Measurements from ENCODE around the gene DVL1.
A peak's percentile ranks its signal among the peaks of the same experiment; 100 is the strongest.

DVL1 gene

GRCh38 chr1:1345860-1346500 is 3.2 kb downstream of the DVL1 start:
- H3K9me3 ChIP-seq (ENCODE audit: insufficient read depth, low read depth, low read length): no peaks in the 10 kb centered on the region
- TF ChIP-seq EZH2phosphoT487 (IDR thresholded peaks at IDR 0.05; ENCODE audit: borderline replicate concordance): no peak
- TF ChIP-seq CTCF (conservative IDR thresholded peaks at IDR 0.05; ENCODE audit: low read length): no peak
- H3K9ac ChIP-seq (ENCODE audit: low read depth, low read length, poor library complexity, severe bottlenecking): peak overlapping the region; percentile 17
- peaks cover 20% of the 10 kb centered on the region for H4K20me1 ChIP-seq (ENCODE audit: insufficient read depth, low read length, poor library complexity, severe bottlenecking)
- peaks cover 18% of the 10 kb centered on the region for H3K4me1 ChIP-seq (ENCODE audit: insufficient read depth, low read length, poor library complexity, severe bottlenecking)
- H3K4me2 ChIP-seq (ENCODE audit: low read depth, low read length, poor library complexity, severe bottlenecking): peak overlapping the region; percentile 92
- no peaks in the 10 kb centered on the region for H3K9me2 ChIP-seq (replicated peaks; ENCODE audit: low read depth, low read length)
- H3K79me2 ChIP-seq (ENCODE audit: insufficient read depth, low read length): peaks cover 30% of the 10 kb centered on the region; the same call in 1 of the 2 replicates
- H3K36me3 ChIP-seq (ENCODE audit: insufficient read depth, low read length): no peaks in the 10 kb centered on the region; the same call in 1 of the 2 replicates
- no peak overlapping the region for H2AFZ ChIP-seq (ENCODE audit: low read length)
- no peak overlapping the region for H3K4me3 ChIP-seq (ENCODE audit: low read length, poor library complexity, severe bottlenecking)
- H3K27me3 ChIP-seq (ENCODE audit: insufficient read depth, low read length, poor library complexity, severe bottlenecking): no peaks in the 10 kb centered on the region
- H3F3A ChIP-seq (ENCODE audit: low read depth): no peaks in the 10 kb centered on the region

- no peak overlapping the region for H2AFZ ChIP-seq (ENCODE audit: low read length)
- H4K20me1 ChIP-seq (ENCODE audit: insufficient read depth, low read length, poor library complexity, severe bottlenecking): peaks cover 20% of the 10 kb centered on the region
- no peaks in the 10 kb centered on the region; the same call in 1 of the 2 replicates for H3K36me3 ChIP-seq (ENCODE audit: insufficient read depth, low read length)
- peak overlapping the region; percentile 17 for H3K9ac ChIP-seq (ENCODE audit: low read depth, low read length, poor library complexity, severe bottlenecking)
- H3F3A ChIP-seq (ENCODE audit: low read depth): no peaks in the 10 kb centered on the region
- H3K79me2 ChIP-seq (ENCODE audit: insufficient read depth, low read length): peaks cover 30% of the 10 kb centered on the region; the same call in 1 of the 2 replicates
- H3K9me3 ChIP-seq (ENCODE audit: insufficient read depth, low read depth, low read length): no peaks in the 10 kb centered on the region
- no peak overlapping the region for H3K4me3 ChIP-seq (ENCODE audit: low read length, poor library complexity, severe bottlenecking)
- TF ChIP-seq CTCF (conservative IDR thresholded peaks at IDR 0.05; ENCODE audit: low read length): no peak
- TF ChIP-seq EZH2phosphoT487 (IDR thresholded peaks at IDR 0.05; ENCODE audit: borderline replicate concordance): no peak
- no peaks in the 10 kb centered on the region for H3K9me2 ChIP-seq (replicated peaks; ENCODE audit: low read depth, low read length)
- H3K4me1 ChIP-seq (ENCODE audit: insufficient read depth, low read length, poor library complexity, severe bottlenecking): peaks cover 18% of the 10 kb centered on the region
- H3K27me3 ChIP-seq (ENCODE audit: insufficient read depth, low read length, poor library complexity, severe bottlenecking): no peaks in the 10 kb centered on the region
- H3K4me2 ChIP-seq (ENCODE audit: low read depth, low read length, poor library complexity, severe bottlenecking): peak overlapping the region; percentile 92
These were observed 3.8 kb downstream of the DVL1 start for GRCh38 chr1:1345384-1345783.

GRCh38 chr1:1344655-1345361 is 4.4 kb downstream of the DVL1 start:
- Histone ChIP-seq H2AFZ (ENCODE audit: low read length) (no peak overlapping the region), H3F3A (ENCODE audit: low read depth) (no peaks in the 10 kb centered on the region), H3K4me1 (ENCODE audit: insufficient read depth, low read length, poor library complexity, severe bottlenecking) (peaks cover 18% of the 10 kb centered on the region), H3K27me3 (ENCODE audit: insufficient read depth, low read length, poor library complexity, severe bottlenecking) (no peaks in the 10 kb centered on the region), H3K9ac (ENCODE audit: low read depth, low read length, poor library complexity, severe bottlenecking) (no peak overlapping the region), H3K4me3 (ENCODE audit: low read length, poor library complexity, severe bottlenecking) (no peak overlapping the region), H3K9me3 (ENCODE audit: insufficient read depth, low read depth, low read length) (no peaks in the 10 kb centered on the region), H3K9me2 (replicated peaks; ENCODE audit: low read depth, low read length) (no peaks in the 10 kb centered on the region), H4K20me1 (ENCODE audit: insufficient read depth, low read length, poor library complexity, severe bottlenecking) (peaks cover 20% of the 10 kb centered on the region), H3K79me2 (ENCODE audit: insufficient read depth, low read length) (peaks cover 30% of the 10 kb centered on the region; the same call in 1 of the 2 replicates), H3K4me2 (ENCODE audit: low read depth, low read length, poor library complexity, severe bottlenecking) (peak overlapping the region; percentile 92), H3K36me3 (ENCODE audit: insufficient read depth, low read length) (no peaks in the 10 kb centered on the region; the same call in 1 of the 2 replicates)
- peak; percentile 64 for TF ChIP-seq CTCF (conservative IDR thresholded peaks at IDR 0.05; ENCODE audit: low read length)
- TF ChIP-seq EZH2phosphoT487 (IDR thresholded peaks at IDR 0.05; ENCODE audit: borderline replicate concordance): no peak
